ENCODE results near the gene FN1. TPM values are rescaled to one million over a fixed set of nuclear protein-coding genes. Genes with fewer than 3 reads are reported as not detected.

The FN1 gene
- total and polyA plus RNA-seq, 2 of the 8 experiments (the other 6 are each of a cell fraction or from before 2014, with no cell fraction given), result 42.9 to 109 TPM

DNA sequence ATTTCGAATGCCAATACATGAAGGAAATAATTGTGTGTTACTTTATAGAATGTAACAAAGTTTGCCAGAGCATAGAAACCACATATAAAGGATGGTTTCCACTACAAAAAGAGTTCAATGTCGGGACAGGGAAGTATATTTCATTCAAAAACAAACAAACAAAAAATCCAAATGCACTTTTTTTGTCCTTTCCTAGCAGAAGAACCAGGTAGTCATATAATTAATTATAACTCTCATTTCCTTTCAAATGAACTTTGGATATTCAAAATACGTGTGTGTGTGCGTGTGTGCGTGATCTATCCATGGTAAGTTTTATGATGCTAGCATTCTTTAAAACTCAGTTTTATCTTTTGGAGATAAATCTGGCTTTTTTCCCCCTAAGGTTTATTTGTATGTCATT, 8.3 kb downstream of the FN1 start (continued):
- TF ChIP-seq CHD1 (IDR thresholded peaks at IDR 0.05; ENCODE audit: low read depth, low read length) (no peak), CBX8 (IDR thresholded peaks at IDR 0.05; ENCODE audit: borderline replicate concordance, low read depth, low read length) (no peak), RBBP5 (IDR thresholded peaks at IDR 0.05; ENCODE audit: borderline replicate concordance, low read depth, low read length) (no peak), CHD2 (IDR thresholded peaks at IDR 0.05; ENCODE audit: low read length) (no peak), POLR2A (IDR thresholded peaks at IDR 0.05; ENCODE audit: control extremely low read depth in 1 of 2, low read depth in 2 of 2, low read length in 2 of 2) (no peak)
